RPMI7951 (cell line): ENCODE data around the gene ZXDB. TPM values are rescaled to one million over a fixed set of nuclear protein-coding genes. Genes with fewer than 3 reads are reported as not detected.
"Not testable (repeated sequence)": the region's sequence is repeated elsewhere in the genome, so short reads cannot be mapped to it uniquely, and the experiment has no call there.

Experiments used
- DNase-seq: peaks from one replicate; pipeline ENCODE4 v3.0.0-alpha.2; 2012; ENCODE audit warnings: low read depth
- total RNA-seq: library from RNA; depleted of rRNA; stranded (reverse); fragments of >200 nt; shearing (Covaris generic); gene quantifications from 2 replicates; pipeline ENCODE4 v1.2.3, GENCODE V29; 2014; rRNA removed

The ZXDB gene
- 5.1 and 5.2 TPM in 2 replicates for total RNA-seq

- peak; percentile 57 for DNase-seq
These were observed at the start of gene ZXDB for GRCh38 chrX:57591284-57592159. Gene ZXDB, plus strand, starts transcription at chrX:57592011. Its CDS starts 38 bp downstream, at chrX:57592049.

- no peak for DNase-seq
These were observed 26.6 kb upstream of the ZXDB start for GRCh38 chrX:57565198-57565597.

- peak; percentile 10 for DNase-seq
These were observed 18.1 kb upstream of the ZXDB start for GRCh38 chrX:57573754-57574153.

GRCh38 chrX:57582948-57583347, 8.9 kb upstream of the ZXDB start:
- DNase-seq, result not testable (repeated sequence)

- no peak for DNase-seq
These were observed 8.3 kb upstream of the ZXDB start for GRCh38 chrX:57583477-57583876.

- no peak for DNase-seq
These were observed 5.5 kb upstream of the ZXDB start for GRCh38 chrX:57586360-57586759.

- no peak for DNase-seq
These were observed 4.7 kb upstream of the ZXDB start for GRCh38 chrX:57587062-57587461.

- no peak for DNase-seq
These were observed 4.2 kb upstream of the ZXDB start for GRCh38 chrX:57587607-57588006.

GRCh38 chrX:57592160-57592893, 516 bp downstream of the ZXDB start:
- DNase-seq, result peak; percentile 44

GRCh38 chrX:57592894-57593215, 1.0 kb downstream of the ZXDB start:
- peak; percentile 47 for DNase-seq

GRCh38 chrX:57595381-57595811, 3.6 kb downstream of the ZXDB start:
- peak; percentile 63 for DNase-seq

- DNase-seq, result no peak
These were observed 4.3 kb downstream of the ZXDB start for GRCh38 chrX:57596109-57596508.

GRCh38 chrX:57596516-57596915, 4.7 kb downstream of the ZXDB start:
- DNase-seq, result no peak

- no peak for DNase-seq
These were observed 15.7 kb downstream of the ZXDB start for GRCh38 chrX:57607295-57608187.

- not testable (repeated sequence) for DNase-seq
These were observed 21.5 kb downstream of the ZXDB start for GRCh38 chrX:57613351-57613750.

- not testable (repeated sequence) for DNase-seq
These were observed 37.6 kb downstream of the ZXDB start for GRCh38 chrX:57629438-57629837.

- DNase-seq, result no peak
These were observed 48.8 kb downstream of the ZXDB start for GRCh38 chrX:57640674-57641016.

GRCh38 chrX:57641338-57641737, 49.5 kb downstream of the ZXDB start:
- DNase-seq, result no peak

- DNase-seq, result no peak
These were observed 51.9 kb downstream of the ZXDB start for GRCh38 chrX:57643698-57644097.

GRCh38 chrX:57647020-57647419, 55.2 kb downstream of the ZXDB start:
- no peak for DNase-seq
